SK-MEL-5 (cell line): Measurements from ENCODE around the gene ZMAT5. TPM values are rescaled to one million over a fixed set of nuclear protein-coding genes. Genes with fewer than 3 reads are reported as not detected.

ENCODE experiments used
- DNase-seq: peaks from one replicate; pipeline ENCODE4 v3.0.0-alpha.2; 2016; ENCODE audit warnings: low read depth, low spot score
- in situ Hi-C: cut with HindIII; loops from 2 replicates; pipeline ENCODE4 v1.10.0; 2016; ENCODE audit warnings: low sequenced_read_pairs, high pct_unique_total_duplicates, low pct_unique_long_range_greater_than_20kb
- small RNA-seq, 2 experiments: library from RNA; depleted of rRNA; stranded (forward); fragments of <200 nt; gene quantifications; one replicate each; pipeline ENCODE3, GENCODE V24; 2014
- total RNA-seq: library from RNA; depleted of rRNA; stranded (reverse); fragments of >200 nt; shearing (Covaris generic); gene quantifications from 2 replicates; pipeline ENCODE4 v1.2.3, GENCODE V29; 2014; rRNA removed

Gene ZMAT5
- total RNA-seq, 1 experiment from 2014 or later, result 27.7 TPM

- in situ Hi-C loops, result no loop called here
Measured at GRCh38 chr22:29689206-29689879, 77.5 kb downstream of the ZMAT5 start.

DNA sequence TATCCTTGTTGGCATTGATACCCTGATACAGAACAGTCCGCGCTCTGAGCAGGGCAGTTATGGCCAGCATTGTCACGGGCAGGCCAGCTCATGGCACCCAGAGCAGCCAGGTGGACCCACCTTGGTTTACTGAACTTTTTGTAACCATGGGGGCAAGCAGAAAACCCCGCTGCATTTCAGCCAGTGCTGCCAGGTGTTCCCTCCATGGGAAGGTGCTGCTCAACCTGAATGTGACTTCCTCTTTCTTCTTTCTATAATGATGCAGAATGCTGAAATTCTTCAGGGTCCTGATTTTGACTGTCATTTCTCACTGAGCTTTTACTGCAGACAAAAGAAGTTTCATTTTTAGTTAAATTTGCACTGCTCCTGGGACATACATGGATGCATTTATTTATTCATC is 82.6 kb downstream of the ZMAT5 start:
- DNase-seq, result no peak
- in situ Hi-C loops, result no loop called here

More at GRCh38 chr22:29689206-29689879, 77.5 kb downstream of the ZMAT5 start:
- no peak for DNase-seq

- no peak for DNase-seq
- in situ Hi-C loops, result no loop called here
Measured at GRCh38 chr22:29683536-29683935, 83.3 kb downstream of the ZMAT5 start.

Small RNA genes lying within 50 kb of the gene (small RNA-seq; reads per million reads assigned to genes)
- gene AC004882.2, result 0 reads per million in 2 experiments
- 0 reads per million in 2 experiments for gene RF00019

Other genes with a start within 250 kb of the ZMAT5 start
- 107 and 115 TPM in 2 replicates for gene THOC5, start 213.2 kb downstream of the ZMAT5 start, total RNA-seq
- gene NIPSNAP1, start 185.9 kb downstream of the ZMAT5 start, total RNA-seq, result 97.5 and 98.4 TPM in 2 replicates
- 47.7 and 53.8 TPM in 2 replicates for gene NF2, start 163.4 kb downstream of the ZMAT5 start, total RNA-seq
- 0.13 TPM in 1 of 2 replicates, not detected in the other for gene CABP7, start 47.0 kb downstream of the ZMAT5 start, total RNA-seq
- gene UQCR10, start 362 bp upstream of the ZMAT5 start, total RNA-seq, result 176 and 198 TPM in 2 replicates
- gene ASCC2, start 71.3 kb upstream of the ZMAT5 start, total RNA-seq, result 47.8 and 57.2 TPM in 2 replicates
- gene MTMR3, start 116.2 kb upstream of the ZMAT5 start, total RNA-seq, result 15.7 and 18.6 TPM in 2 replicates